ENCODE measurements around the gene ERICH4.
"Not testable (repeated sequence)": the region's sequence is repeated elsewhere in the genome, so short reads cannot be mapped to it uniquely, and the experiment has no call there.

Gene ERICH4

GRCh38 chr19:41478875-41479756, 36.2 kb downstream of the ERICH4 start:
- DNase-seq (ENCODE audit: low read depth), result no peak

GRCh38 chr19:41479757-41480191, 36.8 kb downstream of the ERICH4 start:
- DNase-seq (ENCODE audit: low read depth), result no peak

GRCh38 chr19:41480336-41480735, 37.4 kb downstream of the ERICH4 start:
- no peak for DNase-seq (ENCODE audit: low read depth)

GRCh38 chr19:41484822-41485221, 41.9 kb downstream of the ERICH4 start:
- DNase-seq (ENCODE audit: low read depth), result no peak

GRCh38 chr19:41486953-41487352, 44.0 kb downstream of the ERICH4 start:
- not testable (repeated sequence) for DNase-seq (ENCODE audit: low read depth)

- no peak for DNase-seq (ENCODE audit: low read depth)
Measured at GRCh38 chr19:41492843-41493242, 49.9 kb downstream of the ERICH4 start.

All from ELR (cell line).